GM21515 (cell line): ENCODE data around the gene SSH3.

Source experiments
- ATAC-seq: cut with Tn5 transposase; IDR thresholded peaks from one replicate; pipeline ENCODE4 v1.9.1; 2021; ENCODE audit not compliant: unreplicated experiment

SSH3 gene

GRCh38 chr11:67278939-67279588 lies 24.3 kb upstream of the SSH3 start:
- ATAC-seq, result no peak

- no peak for ATAC-seq
Observed at GRCh38 chr11:67279589-67280340, 23.6 kb upstream of the SSH3 start.

GRCh38 chr11:67280341-67280787 lies 23.0 kb upstream of the SSH3 start:
- ATAC-seq, result no peak

GRCh38 chr11:67280788-67281551 lies 22.4 kb upstream of the SSH3 start:
- ATAC-seq, result no peak

GRCh38 chr11:67281552-67282150 lies 21.7 kb upstream of the SSH3 start:
- ATAC-seq, result no peak

GRCh38 chr11:67282155-67282875 lies 21.0 kb upstream of the SSH3 start:
- no peak for ATAC-seq

GRCh38 chr11:67282876-67283371 lies 20.4 kb upstream of the SSH3 start:
- no peak for ATAC-seq

- ATAC-seq, result no peak
Observed at GRCh38 chr11:67283481-67283963, 19.8 kb upstream of the SSH3 start.

- no peak for ATAC-seq
Observed at GRCh38 chr11:67284811-67285540, 18.4 kb upstream of the SSH3 start.

GRCh38 chr11:67285541-67286498 lies 17.5 kb upstream of the SSH3 start:
- ATAC-seq, result no peak

- ATAC-seq, result no peak
Observed at GRCh38 chr11:67286621-67287333, 16.6 kb upstream of the SSH3 start.

- ATAC-seq, result no peak
Observed at GRCh38 chr11:67287355-67288197, 15.8 kb upstream of the SSH3 start.

GRCh38 chr11:67288198-67288451 lies 15.2 kb upstream of the SSH3 start:
- ATAC-seq, result no peak

GRCh38 chr11:67288452-67289225 lies 14.7 kb upstream of the SSH3 start:
- peak; percentile 51 for ATAC-seq

GRCh38 chr11:67289226-67289650 lies 14.1 kb upstream of the SSH3 start, which contains the start of gene ANKRD13D:
TSS of gene ANKRD13D (plus strand) at chr11:67289303. CDS start at chr11:67289461, 158 bp downstream.
- ATAC-seq, result no peak
